ENCODE results near the gene TMSB4X.
A peak's percentile ranks its signal among the peaks of the same experiment; 100 is the strongest.
"Not testable (repeated sequence)": the region's sequence is repeated elsewhere in the genome, so short reads cannot be mapped to it uniquely, and the experiment has no call there.

Gene TMSB4X

GRCh38 chrX:12974796-12975669 is at the start of gene TMSB4X:
TSS of gene TMSB4X (plus strand) at chrX:12975110.
- peak; percentile 92 for DNase-seq

DNA sequence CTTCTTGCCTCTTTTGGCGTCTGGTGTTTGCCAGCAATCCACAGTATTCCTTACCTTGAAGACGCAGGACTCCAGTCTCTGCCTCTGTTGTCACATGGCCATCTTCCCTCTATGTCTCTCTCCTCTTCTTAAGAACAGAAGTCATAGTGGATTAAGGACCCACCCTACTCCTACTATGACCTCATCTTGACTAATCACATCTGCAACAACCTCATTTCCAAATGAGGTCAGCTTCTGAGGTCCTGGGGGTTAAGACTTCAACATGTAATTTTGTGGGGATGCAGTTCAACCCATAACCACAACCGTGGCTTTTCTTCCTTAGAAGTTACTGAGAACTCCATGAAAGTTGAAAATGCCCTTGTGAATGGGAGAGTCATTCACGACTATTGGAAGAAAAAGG is 45.2 kb upstream of the TMSB4X start:
- DNase-seq: no peak

GRCh38 chrX:12930150-12930549 is 44.8 kb upstream of the TMSB4X start:
- no peak for DNase-seq

- DNase-seq: no peak
Observed at GRCh38 chrX:12932244-12932643, 42.7 kb upstream of the TMSB4X start.

- DNase-seq: no peak
Observed at GRCh38 chrX:12934850-12935249, 40.1 kb upstream of the TMSB4X start.

DNA sequence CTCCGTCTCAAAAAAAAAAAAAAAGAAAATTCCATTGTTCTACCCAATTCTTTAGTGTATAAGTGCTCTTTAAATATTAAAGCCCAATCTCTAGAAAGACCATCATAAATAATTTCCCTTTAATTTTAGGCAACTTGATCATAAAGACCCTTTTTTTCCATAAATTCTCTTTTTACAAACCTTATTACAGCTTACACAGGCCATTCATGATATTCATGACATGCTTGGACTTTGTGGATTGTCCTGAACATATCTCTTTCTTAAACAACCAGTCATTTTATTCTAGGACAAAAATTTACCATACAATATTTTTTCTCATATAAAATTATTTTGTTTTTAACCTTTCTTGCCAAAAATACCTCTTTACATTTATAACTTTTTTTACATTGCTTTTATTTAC is 38.0 kb upstream of the TMSB4X start:
- DNase-seq: no peak

DNA sequence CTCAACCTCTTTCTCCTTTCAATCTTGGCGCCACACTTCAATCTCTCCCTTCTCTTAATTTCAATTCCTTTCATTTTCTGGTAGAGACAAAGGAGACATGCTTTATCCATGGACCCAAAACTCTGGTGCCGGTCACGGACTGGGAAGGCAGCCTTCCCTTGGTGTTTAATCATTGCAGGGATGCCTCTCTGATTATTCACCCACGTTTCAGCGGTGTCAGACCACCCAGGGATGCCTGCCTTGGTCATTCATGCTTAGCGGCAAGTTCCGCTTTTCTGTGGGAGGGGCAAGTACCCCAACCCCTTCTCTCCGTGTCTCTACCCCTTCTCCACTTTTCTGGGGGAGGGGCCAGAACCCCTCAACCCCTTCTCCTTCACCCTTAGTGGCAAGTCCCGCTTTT is 34.4 kb upstream of the TMSB4X start:
- DNase-seq: not testable (repeated sequence)

- not testable (repeated sequence) for DNase-seq
Observed at GRCh38 chrX:12943592-12943991, 31.3 kb upstream of the TMSB4X start.

GRCh38 chrX:12944452-12944851 is 30.5 kb upstream of the TMSB4X start:
- DNase-seq: not testable (repeated sequence)

DNA sequence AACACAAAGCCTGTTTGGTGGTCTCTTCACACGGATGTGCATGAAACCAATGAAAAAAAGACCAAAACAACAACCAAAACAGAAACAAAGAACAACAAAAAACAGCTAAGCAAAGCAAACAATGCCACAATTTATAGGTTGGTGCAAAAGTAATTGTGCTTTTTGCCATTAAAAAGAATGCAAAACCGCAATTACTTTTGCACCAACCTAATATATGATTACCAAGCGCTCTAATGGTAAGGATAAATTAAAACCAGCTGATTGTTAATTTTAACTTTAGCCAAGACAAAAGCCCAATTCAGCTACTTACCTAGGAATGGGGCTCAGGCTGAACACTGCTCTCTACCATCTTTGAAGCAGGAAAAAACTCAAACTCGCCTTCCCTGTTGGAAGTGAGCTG is 29.4 kb upstream of the TMSB4X start:
- DNase-seq: no peak

GRCh38 chrX:12946406-12946805 is 28.5 kb upstream of the TMSB4X start:
- no peak for DNase-seq

DNA sequence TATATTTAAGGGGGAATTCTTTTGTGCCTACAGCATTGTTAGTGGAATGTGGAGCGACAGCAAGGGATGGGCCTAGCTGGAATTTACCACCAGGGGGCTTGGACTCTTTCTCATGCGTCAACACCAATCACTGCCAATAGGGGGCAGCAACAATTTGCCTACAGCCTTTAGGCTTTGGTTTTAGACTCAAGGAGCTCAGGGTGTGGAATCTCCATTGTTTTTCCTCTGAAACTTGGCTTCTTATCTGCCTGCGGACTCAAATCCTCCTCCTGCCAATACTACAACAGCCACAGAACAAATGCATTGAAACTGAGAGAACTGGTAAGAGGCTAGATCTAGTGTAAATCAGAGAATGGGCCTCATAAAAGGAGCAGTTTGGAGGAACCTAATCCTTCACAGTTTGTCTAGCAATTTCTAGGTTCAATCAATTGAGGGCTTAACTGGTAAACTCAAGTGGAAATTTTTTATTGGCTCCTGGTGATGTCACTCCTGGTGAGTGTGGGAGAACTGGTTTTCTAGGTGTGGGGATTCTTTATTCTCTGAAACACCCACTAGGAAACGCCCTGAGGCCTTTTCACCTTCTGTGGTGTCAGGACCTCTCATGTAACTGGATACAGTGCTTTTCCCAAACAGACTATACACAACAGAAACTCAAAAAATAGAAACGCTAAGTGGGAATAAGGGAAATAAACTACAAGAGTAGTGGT is 27.9 kb upstream of the TMSB4X start:
- peak; percentile 80 for DNase-seq

GRCh38 chrX:12947545-12948235 is 27.2 kb upstream of the TMSB4X start:
- DNase-seq: no peak

DNA sequence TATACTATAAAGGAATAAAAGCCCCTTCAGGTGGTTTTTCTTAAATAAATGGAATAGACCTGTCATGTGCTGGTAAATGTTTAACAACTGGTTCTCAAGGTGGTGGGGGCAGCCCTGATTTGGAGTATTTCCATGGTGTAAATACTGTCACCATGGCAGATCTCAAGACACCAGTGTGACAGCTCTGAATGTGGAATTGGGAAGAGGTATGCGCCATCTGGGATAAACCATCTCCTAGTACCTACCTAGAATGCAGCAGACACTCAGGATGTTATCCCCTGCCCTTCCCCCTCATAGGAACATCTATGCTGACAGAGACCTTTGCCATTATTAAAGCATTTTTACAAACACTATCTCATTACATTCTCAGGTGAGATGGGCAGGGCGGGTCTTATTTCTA is 26.4 kb upstream of the TMSB4X start:
- no peak for DNase-seq

- DNase-seq: no peak
Observed at GRCh38 chrX:12949205-12949926, 25.5 kb upstream of the TMSB4X start.

- peak; percentile 86 for DNase-seq
Observed at GRCh38 chrX:12949927-12950656, 24.8 kb upstream of the TMSB4X start.

- peak; percentile 73 for DNase-seq
Observed at GRCh38 chrX:12950851-12951594, 23.9 kb upstream of the TMSB4X start.

- DNase-seq: no peak
Observed at GRCh38 chrX:12951595-12951975, 23.3 kb upstream of the TMSB4X start.

GRCh38 chrX:12953420-12953819 is 21.5 kb upstream of the TMSB4X start:
- DNase-seq: no peak

DNA sequence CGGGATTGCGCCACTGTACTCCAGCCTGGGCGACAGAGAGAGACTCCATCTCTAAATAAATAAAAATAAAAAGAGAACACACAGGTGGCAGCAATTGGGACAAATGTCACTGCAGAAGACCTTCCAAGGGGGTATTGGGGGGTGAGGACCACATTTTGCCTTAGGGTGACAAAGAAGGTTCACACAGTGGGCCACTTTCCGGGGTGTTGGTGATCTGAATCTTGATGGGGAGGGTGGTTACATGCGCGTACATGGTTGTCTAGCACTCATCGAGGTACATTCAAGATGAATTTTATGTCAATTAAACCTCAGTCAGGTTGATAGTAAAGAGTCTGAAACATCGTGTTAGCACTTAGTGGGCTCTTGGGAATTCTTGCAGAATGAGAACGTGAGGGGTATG is 20.5 kb upstream of the TMSB4X start:
- DNase-seq: no peak

- DNase-seq: no peak
Observed at GRCh38 chrX:12954981-12955380, 19.9 kb upstream of the TMSB4X start.
